Activated CD4-positive, alpha-beta T cell treated with anti-CD3 and anti-CD28 coated beads, Interleukin-2, amount 50 U/mL, for 1 hour (primary cell): Measurements from ENCODE around the gene ATOX1.

Source experiments
- DNase-seq: peaks from one replicate; pipeline ENCODE4 v3.0.0-alpha.2; 2020

The ATOX1 gene

GRCh38 chr5:151694035-151694485 is 64.4 kb downstream of the ATOX1 start:
- DNase-seq: no peak
